Renal cortex interstitium (tissue), 11 donors: ENCODE results near the gene E2F4. TPM values are rescaled to one million over a fixed set of nuclear protein-coding genes. Genes with fewer than 3 reads are reported as not detected.

Experiments used
- DNase-seq, 11 donors: peaks; one replicate each; pipeline ENCODE4 v3.0.0-alpha.2; 2013; ENCODE audit warnings: low read depth in 9 of 11, low spot score in 4 of 11; ENCODE audit errors: extremely low read depth in 1 of 11
- polyA plus RNA-seq, 3 donors: library from polyadenylated mRNA; unstranded; fragments of 120-200 nt; gene quantifications; one replicate each; pipeline ENCODE4 v1.2.1, GENCODE V29; 2013; ENCODE audit not compliant: insufficient read length in 3 of 3

The E2F4 gene
- polyA plus RNA-seq, 3 donors, result 50.9 to 67.2 (median 59.5) TPM

GRCh38 chr16:67199808-67200198, 7.8 kb downstream of the E2F4 start:
- DNase-seq, result no peak

GRCh38 chr16:67200491-67200890, 8.5 kb downstream of the E2F4 start:
- no peak for DNase-seq

- no peak for DNase-seq
These were observed 9.7 kb downstream of the E2F4 start for GRCh38 chr16:67201411-67202345.

- DNase-seq, result no peak
These were observed 10.5 kb downstream of the E2F4 start for GRCh38 chr16:67202426-67202825.

- no peak for DNase-seq
These were observed 11.1 kb downstream of the E2F4 start for GRCh38 chr16:67202956-67203493.

GRCh38 chr16:67204076-67204475, 12.1 kb downstream of the E2F4 start:
- no peak for DNase-seq

- DNase-seq, result no peak
These were observed 14.3 kb downstream of the E2F4 start for GRCh38 chr16:67206129-67206837.

GRCh38 chr16:67206838-67207248, 14.9 kb downstream of the E2F4 start:
- no peak for DNase-seq

GRCh38 chr16:67207249-67208091, 15.5 kb downstream of the E2F4 start:
- no peak for DNase-seq

- no peak for DNase-seq
These were observed 16.4 kb downstream of the E2F4 start for GRCh38 chr16:67208154-67208896.

GRCh38 chr16:67209565-67209964, 17.6 kb downstream of the E2F4 start:
- DNase-seq, result no peak

GRCh38 chr16:67210069-67210937, 18.3 kb downstream of the E2F4 start:
- DNase-seq, result no peak

- DNase-seq, result no peak
These were observed 19.7 kb downstream of the E2F4 start for GRCh38 chr16:67211674-67212073.

GRCh38 chr16:67212766-67213165, 20.8 kb downstream of the E2F4 start:
- DNase-seq, result no peak

- DNase-seq, result no peak
These were observed 21.5 kb downstream of the E2F4 start for GRCh38 chr16:67213197-67214019.

- DNase-seq, result no peak
These were observed 23.8 kb downstream of the E2F4 start for GRCh38 chr16:67215706-67216105.
